BE2C (cell line): ENCODE results near the gene ENAH.
"Not testable (repeated sequence)": the region's sequence is repeated elsewhere in the genome, so short reads cannot be mapped to it uniquely, and the experiment has no call there.

Source experiments
- DNase-seq: peaks from one replicate; pipeline ENCODE4 v3.0.0-alpha.2; 2020
- H3K27me3 ChIP-seq: fragments of 250-450 bp; sonication (Bioruptor Pico); 2 replicates; pipeline ENCODE4 v1.5.1; 2020; ENCODE audit warnings: mild to moderate bottlenecking
- H3K36me3 ChIP-seq: fragments of 250-450 bp; sonication (Bioruptor Pico); 2 replicates; pipeline ENCODE4 v1.5.1; 2020; ENCODE audit warnings: mild to moderate bottlenecking
- H3K4me1 ChIP-seq: fragments of 250-450 bp; sonication (Bioruptor Pico); 2 replicates; pipeline ENCODE4 v1.5.1; 2020
- H3K4me3 ChIP-seq: 2 replicates; pipeline ENCODE4 v1.5.1; 2011; ENCODE audit warnings: low read depth, low read length
- H3K9me3 ChIP-seq: fragments of 250-450 bp; sonication (Bioruptor Pico); 2 replicates; pipeline ENCODE4 v1.5.1; 2020
- TF ChIP-seq, protein P1 (sequence below): IDR thresholded peaks from 2 replicates; pipeline ENCODE4 v1.5.1; 2012; ENCODE audit warnings: mild to moderate bottlenecking, low read depth, low read length

ENAH gene

DNA sequence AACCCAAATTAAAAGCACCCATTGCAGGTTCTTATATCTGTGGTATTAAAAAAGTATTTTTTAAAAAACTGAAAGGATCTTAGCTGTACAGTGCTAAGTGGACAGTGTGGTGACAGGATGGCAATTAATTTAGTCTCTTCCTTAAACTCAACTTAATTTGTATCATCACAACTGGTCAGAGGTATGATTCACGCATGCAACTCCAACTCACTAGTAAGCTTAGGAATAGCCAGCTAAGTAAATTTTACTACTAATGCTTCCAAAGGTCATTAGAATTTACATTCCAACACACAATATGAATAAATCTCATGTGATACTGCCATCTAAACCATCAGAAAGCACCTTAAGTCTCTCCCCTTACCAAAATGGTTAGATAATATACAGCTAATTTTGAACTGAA, 35.4 kb downstream of the ENAH start:
- H3K9me3 ChIP-seq = no peaks in the 10 kb centered on the region
- H3K27me3 ChIP-seq = no peaks in the 10 kb centered on the region
- peaks cover 12% of the 10 kb centered on the region for H3K4me1 ChIP-seq
- no peak overlapping the region for H3K4me3 ChIP-seq
- no peaks in the 10 kb centered on the region for H3K36me3 ChIP-seq
- no peak for DNase-seq
- TF ChIP-seq, protein P1, sequence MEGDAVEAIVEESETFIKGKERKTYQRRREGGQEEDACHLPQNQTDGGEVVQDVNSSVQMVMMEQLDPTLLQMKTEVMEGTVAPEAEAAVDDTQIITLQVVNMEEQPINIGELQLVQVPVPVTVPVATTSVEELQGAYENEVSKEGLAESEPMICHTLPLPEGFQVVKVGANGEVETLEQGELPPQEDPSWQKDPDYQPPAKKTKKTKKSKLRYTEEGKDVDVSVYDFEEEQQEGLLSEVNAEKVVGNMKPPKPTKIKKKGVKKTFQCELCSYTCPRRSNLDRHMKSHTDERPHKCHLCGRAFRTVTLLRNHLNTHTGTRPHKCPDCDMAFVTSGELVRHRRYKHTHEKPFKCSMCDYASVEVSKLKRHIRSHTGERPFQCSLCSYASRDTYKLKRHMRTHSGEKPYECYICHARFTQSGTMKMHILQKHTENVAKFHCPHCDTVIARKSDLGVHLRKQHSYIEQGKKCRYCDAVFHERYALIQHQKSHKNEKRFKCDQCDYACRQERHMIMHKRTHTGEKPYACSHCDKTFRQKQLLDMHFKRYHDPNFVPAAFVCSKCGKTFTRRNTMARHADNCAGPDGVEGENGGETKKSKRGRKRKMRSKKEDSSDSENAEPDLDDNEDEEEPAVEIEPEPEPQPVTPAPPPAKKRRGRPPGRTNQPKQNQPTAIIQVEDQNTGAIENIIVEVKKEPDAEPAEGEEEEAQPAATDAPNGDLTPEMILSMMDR = no peak

DNA sequence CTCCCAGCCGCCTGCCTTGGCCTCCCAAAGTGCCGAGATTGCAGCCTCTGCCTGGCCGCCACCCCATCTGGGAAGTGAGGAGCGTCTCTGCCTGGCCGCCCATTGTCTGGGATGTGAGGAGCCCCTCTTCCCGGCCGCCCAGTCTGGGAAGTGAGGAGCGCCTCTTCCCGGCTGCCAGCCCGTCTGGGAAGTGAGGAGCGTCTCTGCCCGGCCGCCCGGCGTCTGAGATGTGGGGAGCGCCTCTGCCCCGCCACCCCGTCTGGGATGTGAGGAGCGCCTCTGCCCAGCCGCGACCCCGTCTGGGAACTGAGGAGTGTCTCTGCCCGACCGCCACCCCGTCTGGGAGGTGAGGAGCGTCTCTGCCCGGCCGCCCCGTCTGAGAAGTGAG, 37.5 kb downstream of the ENAH start:
- not testable (repeated sequence) for H3K4me3 ChIP-seq, H3K27me3 ChIP-seq, H3K36me3 ChIP-seq, DNase-seq, H3K9me3 ChIP-seq
- peaks cover 15% of the 10 kb centered on the region for H3K4me1 ChIP-seq

DNA sequence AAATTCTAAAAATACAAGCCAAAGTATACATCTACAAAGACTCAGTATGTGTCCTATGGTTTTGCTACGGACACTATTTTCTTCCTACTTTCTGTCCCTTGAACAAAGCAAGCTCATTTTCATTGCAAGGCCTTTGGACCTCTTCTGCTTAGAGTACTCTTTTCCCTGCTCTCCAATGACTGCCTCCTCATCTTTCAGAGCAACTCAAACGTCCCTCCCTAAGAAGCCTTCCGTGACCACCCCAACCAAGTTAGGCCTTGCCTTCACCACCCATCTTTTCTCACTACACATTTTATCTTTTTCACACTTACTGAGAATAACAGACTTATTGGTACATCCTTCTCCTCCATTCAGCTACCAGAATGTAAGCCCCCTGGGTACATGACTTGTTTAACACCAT, 39.9 kb downstream of the ENAH start:
- DNase-seq = no peak

DNA sequence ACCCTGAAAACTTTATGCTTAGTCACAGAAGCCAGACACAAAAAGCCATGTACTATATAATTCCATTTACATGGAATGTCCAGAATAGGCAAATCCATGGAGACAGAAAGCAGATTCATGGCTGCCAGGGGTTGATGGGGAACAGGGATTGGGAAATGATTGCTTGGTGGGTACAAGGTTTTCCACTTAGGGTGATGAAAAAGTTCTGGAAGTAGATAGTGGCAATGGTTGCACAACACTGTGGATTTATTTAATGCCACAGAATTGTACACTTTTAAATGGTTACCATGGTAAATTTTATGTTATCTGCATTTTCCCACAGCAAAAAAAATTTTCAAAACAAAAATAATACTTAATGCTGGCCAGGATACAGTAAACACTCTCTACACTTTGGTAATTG, 40.6 kb downstream of the ENAH start:
- no peak for DNase-seq
- Histone ChIP-seq H3K27me3 (no peaks in the 10 kb centered on the region), H3K4me1 (peaks cover 15% of the 10 kb centered on the region), H3K4me3 (no peak overlapping the region), H3K9me3 (no peaks in the 10 kb centered on the region), H3K36me3 (no peaks in the 10 kb centered on the region)
- TF ChIP-seq, protein P1 = no peak

More for the DNA sequence above, 39.9 kb downstream of the ENAH start:
- TF ChIP-seq, protein P1 = no peak
- Histone ChIP-seq H3K4me3 (no peak overlapping the region), H3K4me1 (peaks cover 15% of the 10 kb centered on the region), H3K27me3 (no peaks in the 10 kb centered on the region), H3K9me3 (no peaks in the 10 kb centered on the region), H3K36me3 (no peaks in the 10 kb centered on the region)

DNA sequence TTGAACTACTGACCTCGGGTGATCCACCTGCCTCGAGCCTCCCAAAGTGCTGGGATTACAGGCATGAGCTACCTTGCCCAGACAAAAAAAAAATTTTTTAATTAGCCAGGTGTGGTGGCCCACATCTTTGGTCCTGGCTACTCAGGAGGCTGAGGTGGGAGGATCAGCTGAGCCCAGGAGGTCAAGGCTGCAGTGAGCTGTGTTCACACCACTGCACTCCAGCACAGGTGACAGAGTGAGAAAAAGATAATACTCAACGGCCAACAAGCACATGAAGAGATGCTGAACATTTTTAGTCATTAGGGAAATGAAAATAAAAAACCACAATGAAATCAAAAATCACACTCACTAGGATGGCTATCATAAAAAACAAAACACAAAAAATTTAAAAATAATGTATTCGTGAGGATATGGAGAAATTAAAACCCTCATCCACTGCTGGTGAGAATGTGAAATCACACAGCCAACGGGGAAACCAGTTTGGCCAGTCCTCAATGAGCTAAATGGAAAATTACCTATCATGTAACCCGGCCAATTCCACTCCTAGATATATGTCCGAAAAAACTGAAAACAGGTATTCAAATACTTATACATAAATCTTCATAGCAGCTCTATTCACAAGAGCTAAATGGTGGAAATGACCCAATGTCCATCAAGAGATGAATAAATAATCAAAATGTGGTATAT, 41.2 kb downstream of the ENAH start:
- H3K36me3 ChIP-seq = no peaks in the 10 kb centered on the region
- peaks cover 15% of the 10 kb centered on the region for H3K4me1 ChIP-seq
- no peak overlapping the region for H3K4me3 ChIP-seq
- no peak for DNase-seq
- TF ChIP-seq, protein P1 = no peak
- H3K9me3 ChIP-seq = no peaks in the 10 kb centered on the region
- H3K27me3 ChIP-seq = no peaks in the 10 kb centered on the region

DNA sequence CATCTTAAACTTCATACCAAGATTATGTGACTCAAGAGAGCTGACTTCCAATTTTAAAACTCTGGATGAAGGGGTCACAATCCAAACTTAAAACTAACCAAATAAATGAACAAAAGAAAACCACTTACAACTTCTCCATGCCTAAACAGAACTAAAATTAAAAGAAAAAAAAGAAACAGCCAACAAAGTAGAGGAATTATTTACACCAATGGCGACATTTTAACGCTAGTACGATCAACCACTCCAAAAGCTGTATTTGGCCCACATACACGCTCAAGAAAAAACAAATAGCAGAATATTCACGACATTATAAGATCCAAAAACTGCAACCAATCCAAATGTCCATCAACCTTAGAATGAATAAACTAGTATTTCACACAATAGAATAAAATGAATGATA, 42.4 kb downstream of the ENAH start:
- TF ChIP-seq, protein P1 = no peak
- H3K4me1 ChIP-seq = peaks cover 15% of the 10 kb centered on the region
- no peaks in the 10 kb centered on the region for H3K27me3 ChIP-seq
- DNase-seq = no peak
- H3K4me3 ChIP-seq = no peak overlapping the region
- H3K36me3 ChIP-seq = no peaks in the 10 kb centered on the region
- H3K9me3 ChIP-seq = no peaks in the 10 kb centered on the region
